SK-N-SH (cell line): Measurements from ENCODE around the gene SNX20.

ENCODE experiments used
- FOXM1 ChIP-seq: IDR thresholded peaks from 2 replicates; pipeline ENCODE4 v1.4.0; 2012; ENCODE audit warnings: low read depth, mild to moderate bottlenecking
- NFIC ChIP-seq: IDR thresholded peaks from 2 replicates; pipeline ENCODE4 v1.4.0; 2012; ENCODE audit warnings: borderline replicate concordance
- RFX5 ChIP-seq: IDR thresholded peaks from 2 replicates; pipeline ENCODE4 v1.6.1; 2012; ENCODE audit warnings: mild to moderate bottlenecking, improper control_type of control experiment, low read length
- TAF1 ChIP-seq: IDR thresholded peaks from 2 replicates; pipeline ENCODE4 v1.6.1; 2012; ENCODE audit warnings: low read depth, mild to moderate bottlenecking, low read length, moderate library complexity, borderline replicate concordance
- YY1 ChIP-seq: IDR thresholded peaks from 2 replicates; pipeline ENCODE4 v1.4.0; 2012; ENCODE audit warnings: low read depth, mild to moderate bottlenecking
- TF ChIP-seq, protein P1 (sequence below): fragments of 200-600 bp; sonication (generic); IDR thresholded peaks from 2 replicates; pipeline ENCODE4 v1.6.1; 2017; ENCODE audit warnings: antibody characterized with exemption, mild to moderate bottlenecking, moderate library complexity

DNA sequence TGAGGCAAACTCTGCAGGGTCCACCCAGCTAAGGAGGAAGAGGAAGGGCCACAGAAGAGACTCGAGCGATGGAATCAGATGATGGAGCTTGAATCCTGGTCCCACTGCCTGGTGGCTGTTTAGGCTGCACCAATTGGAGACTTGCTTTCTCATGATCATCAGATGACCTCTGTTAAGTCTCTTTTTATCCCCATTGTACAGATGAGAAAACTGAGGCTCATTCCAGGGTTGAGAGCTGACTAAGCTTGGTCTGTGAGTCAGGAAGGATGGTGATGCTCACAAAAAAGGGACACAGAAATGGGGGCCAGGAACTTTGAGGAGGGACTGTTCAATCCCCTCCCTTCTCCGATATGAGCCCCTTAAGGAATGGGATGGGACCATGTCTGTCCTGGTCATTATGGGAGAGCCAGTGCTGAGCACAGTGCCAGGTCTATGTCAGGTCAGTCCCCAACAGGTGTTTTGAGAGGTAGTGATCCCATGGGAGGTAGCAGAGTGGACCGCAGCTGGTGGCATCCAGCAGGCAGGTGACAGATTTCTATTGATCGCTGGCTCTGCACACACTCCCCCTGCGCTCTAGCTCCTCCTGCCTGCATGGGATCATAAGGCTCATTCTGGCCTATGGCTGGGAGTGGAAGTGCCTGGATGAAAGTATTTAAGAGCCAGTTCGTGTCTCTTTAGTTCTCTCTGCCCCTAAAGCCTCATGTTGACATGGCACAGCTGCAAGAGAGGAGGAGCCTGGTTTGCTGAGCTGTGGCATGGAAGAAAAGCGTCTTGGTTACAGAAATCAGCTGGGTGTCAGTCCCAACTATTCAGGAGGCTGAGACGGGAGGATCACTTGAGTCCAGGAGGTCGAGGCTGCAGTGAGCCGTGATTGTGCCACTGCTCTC lies 27.2 kb downstream of the SNX20 start:
- TF ChIP-seq FOXM1 (no peak), RFX5 (no peak), NFIC (no peak), YY1 (no peak), TAF1 (no peak)
- TF ChIP-seq, protein P1, sequence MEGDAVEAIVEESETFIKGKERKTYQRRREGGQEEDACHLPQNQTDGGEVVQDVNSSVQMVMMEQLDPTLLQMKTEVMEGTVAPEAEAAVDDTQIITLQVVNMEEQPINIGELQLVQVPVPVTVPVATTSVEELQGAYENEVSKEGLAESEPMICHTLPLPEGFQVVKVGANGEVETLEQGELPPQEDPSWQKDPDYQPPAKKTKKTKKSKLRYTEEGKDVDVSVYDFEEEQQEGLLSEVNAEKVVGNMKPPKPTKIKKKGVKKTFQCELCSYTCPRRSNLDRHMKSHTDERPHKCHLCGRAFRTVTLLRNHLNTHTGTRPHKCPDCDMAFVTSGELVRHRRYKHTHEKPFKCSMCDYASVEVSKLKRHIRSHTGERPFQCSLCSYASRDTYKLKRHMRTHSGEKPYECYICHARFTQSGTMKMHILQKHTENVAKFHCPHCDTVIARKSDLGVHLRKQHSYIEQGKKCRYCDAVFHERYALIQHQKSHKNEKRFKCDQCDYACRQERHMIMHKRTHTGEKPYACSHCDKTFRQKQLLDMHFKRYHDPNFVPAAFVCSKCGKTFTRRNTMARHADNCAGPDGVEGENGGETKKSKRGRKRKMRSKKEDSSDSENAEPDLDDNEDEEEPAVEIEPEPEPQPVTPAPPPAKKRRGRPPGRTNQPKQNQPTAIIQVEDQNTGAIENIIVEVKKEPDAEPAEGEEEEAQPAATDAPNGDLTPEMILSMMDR, result no peak
